Measurements from ENCODE around the gene CNKSR3.

CNKSR3 gene

GRCh38 chr6:154345811-154346210 lies 164.7 kb downstream of the CNKSR3 start:
- no peak for DNase-seq (ENCODE audit: low read depth)

- no peak for DNase-seq (ENCODE audit: low read depth)
Measured at GRCh38 chr6:154343473-154344308, 166.8 kb downstream of the CNKSR3 start.

GRCh38 chr6:154341871-154342270 lies 168.6 kb downstream of the CNKSR3 start:
- no peak for DNase-seq (ENCODE audit: low read depth)

- DNase-seq (ENCODE audit: low read depth), result no peak
Measured at GRCh38 chr6:154341336-154341735, 169.1 kb downstream of the CNKSR3 start.

Measured in activated T-cell treated with anti-CD3 and anti-CD28 coated beads for 1 hour (primary cell).